GM12878 (cell line): ENCODE data around the gene CEP135.

Experiments
- ASH2L ChIP-seq: fragments of 300-600, 200-600 bp; sonication (generic); IDR thresholded peaks from 2 replicates; pipeline ENCODE4 v1.6.1; 2017; ENCODE audit warnings: low read depth, mild to moderate bottlenecking, borderline replicate concordance
- ATF3 ChIP-seq: IDR thresholded peaks from 2 replicates; pipeline ENCODE4 v1.6.1; 2011; ENCODE audit warnings: low read depth, mild to moderate bottlenecking, low read length, moderate library complexity, borderline replicate concordance; ENCODE audit errors: extremely low read depth
- CTCF ChIP-seq, 3 experiments: IDR thresholded peaks in 2 of 3; conservative IDR thresholded peaks in 1 of 3; 2 replicates each; pipeline ENCODE4 v1.5.1; 2011; ENCODE audit warnings: low read depth in 3 of 3, low read length in 3 of 3, mild to moderate bottlenecking in 3 of 3, control low read depth in 2 of 3, moderate library complexity in 2 of 3, inconsistent platforms in 1 of 3, mixed read lengths in 1 of 3; ENCODE audit not compliant: control insufficient read depth in 2 of 3, insufficient read depth in 1 of 3; ENCODE audit errors: extremely low read depth in 1 of 3
- EZH2 ChIP-seq: IDR thresholded peaks from 2 replicates; pipeline ENCODE4 v1.6.1; 2012; ENCODE audit warnings: low read depth, mild to moderate bottlenecking, control low read depth, inconsistent platforms, low read length, borderline replicate concordance; ENCODE audit not compliant: control insufficient read depth
- FOXM1 ChIP-seq: IDR thresholded peaks from 2 replicates; pipeline ENCODE4 v1.6.1; 2012; ENCODE audit warnings: low read depth, mild to moderate bottlenecking, inconsistent platforms, low read length, moderate library complexity
- PBX3 ChIP-seq: IDR thresholded peaks from 2 replicates; pipeline ENCODE4 v1.6.1; 2011; ENCODE audit warnings: mild to moderate bottlenecking, low read depth, low read length, moderate library complexity; ENCODE audit not compliant: insufficient replicate concordance
- POLR2A ChIP-seq: IDR thresholded peaks from 2 replicates; pipeline ENCODE4 v1.6.1; 2011; ENCODE audit warnings: low read depth, mild to moderate bottlenecking, low read length
- SIN3A ChIP-seq: IDR thresholded peaks from 2 replicates; pipeline ENCODE4 v1.6.1; 2012; ENCODE audit warnings: low read depth, low read length, improper control_type of control experiment

- TF ChIP-seq POLR2A (no peak), CTCF (IDR thresholded peaks at IDR 0.05 in 2 of 3, conservative IDR thresholded peaks at IDR 0.05 in 1 of 3; ENCODE audit: control insufficient read depth in 2 of 3, extremely low read depth in 1 of 3, insufficient read depth in 1 of 3, low read depth in 3 of 3, low read length in 3 of 3) (no peak), FOXM1 (no peak), ATF3 (no peak), EZH2 (no peak), SIN3A (no peak), PBX3 (no peak), ASH2L (no peak)
These were observed 119.1 kb downstream of the CEP135 start for GRCh38 chr4:56067826-56068225.
